ENCODE measurements around the gene AATF.

DNA sequence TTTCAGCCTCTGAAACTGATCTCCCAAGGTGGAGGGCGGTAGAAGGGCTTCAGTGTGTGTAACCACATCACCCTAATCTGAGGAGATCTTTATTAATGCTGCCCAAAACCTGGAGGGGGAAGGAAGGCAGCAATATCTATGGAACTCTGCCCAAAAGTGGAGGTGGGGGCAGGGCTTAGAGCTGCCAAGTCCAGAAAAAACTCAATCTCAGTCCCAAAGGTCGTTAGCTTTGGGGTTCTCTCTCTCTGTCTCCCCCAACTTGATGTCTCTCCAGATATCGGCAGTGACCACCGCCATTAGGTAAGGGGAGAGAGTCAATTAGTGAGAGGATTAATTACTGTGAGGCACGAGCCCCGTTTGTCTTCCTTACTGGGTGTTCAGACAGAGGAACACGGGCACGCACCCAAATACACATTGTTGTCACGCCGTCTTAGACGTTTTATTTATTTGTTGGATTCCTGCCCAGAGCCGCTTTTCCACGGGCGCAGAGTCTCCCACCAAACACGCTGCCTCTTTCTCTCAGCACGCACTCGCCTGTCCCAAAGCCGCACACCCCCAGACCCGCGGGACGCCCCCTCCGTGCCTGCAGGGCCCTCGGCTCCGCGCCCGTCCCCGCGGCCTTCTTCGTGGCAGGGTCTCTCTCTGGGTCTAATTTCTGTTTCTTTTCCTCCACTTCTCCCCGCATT is 16.9 kb upstream of the AATF start:
- no peak for TF ChIP-seq GATA3 (IDR thresholded peaks at IDR 0.05; ENCODE audit: low read depth, low read length)
- no peak for TF ChIP-seq GATA2 (IDR thresholded peaks at IDR 0.05; ENCODE audit: low read depth, low read length)

Data from SH-SY5Y (cell line).